ENCODE results near the gene ATOSB.

Gene ATOSB

DNA sequence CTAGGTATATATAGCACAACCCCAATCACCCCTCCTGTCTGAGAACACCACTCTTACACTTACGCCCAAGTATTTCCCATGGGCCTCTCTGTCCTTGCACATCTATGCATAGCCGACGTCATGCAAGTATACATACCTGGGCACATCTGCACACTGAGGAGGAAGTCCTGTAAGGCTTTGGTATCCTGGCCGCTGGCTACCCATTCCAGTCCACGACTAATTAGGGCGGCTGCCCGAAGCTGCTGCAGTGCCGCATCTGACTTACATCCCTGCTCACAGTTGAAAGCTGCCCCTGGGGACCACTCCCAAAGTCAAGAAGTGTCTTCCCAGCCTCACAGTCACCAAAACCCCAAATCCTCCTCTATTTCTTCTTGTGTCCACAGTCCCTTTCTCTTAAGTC, 40.9 kb downstream of the ATOSB start:
- no peak for DNase-seq (ENCODE audit: low spot score)
- in situ Hi-C loops (cut with MboI; ENCODE audit: low pct_unique_long_range_greater_than_20kb, low sequenced_read_pairs, unreplicated experiment), result no loop called here
- TF ChIP-seq, protein P1, sequence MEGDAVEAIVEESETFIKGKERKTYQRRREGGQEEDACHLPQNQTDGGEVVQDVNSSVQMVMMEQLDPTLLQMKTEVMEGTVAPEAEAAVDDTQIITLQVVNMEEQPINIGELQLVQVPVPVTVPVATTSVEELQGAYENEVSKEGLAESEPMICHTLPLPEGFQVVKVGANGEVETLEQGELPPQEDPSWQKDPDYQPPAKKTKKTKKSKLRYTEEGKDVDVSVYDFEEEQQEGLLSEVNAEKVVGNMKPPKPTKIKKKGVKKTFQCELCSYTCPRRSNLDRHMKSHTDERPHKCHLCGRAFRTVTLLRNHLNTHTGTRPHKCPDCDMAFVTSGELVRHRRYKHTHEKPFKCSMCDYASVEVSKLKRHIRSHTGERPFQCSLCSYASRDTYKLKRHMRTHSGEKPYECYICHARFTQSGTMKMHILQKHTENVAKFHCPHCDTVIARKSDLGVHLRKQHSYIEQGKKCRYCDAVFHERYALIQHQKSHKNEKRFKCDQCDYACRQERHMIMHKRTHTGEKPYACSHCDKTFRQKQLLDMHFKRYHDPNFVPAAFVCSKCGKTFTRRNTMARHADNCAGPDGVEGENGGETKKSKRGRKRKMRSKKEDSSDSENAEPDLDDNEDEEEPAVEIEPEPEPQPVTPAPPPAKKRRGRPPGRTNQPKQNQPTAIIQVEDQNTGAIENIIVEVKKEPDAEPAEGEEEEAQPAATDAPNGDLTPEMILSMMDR (IDR thresholded peaks at IDR 0.05; ENCODE audit: extremely low read depth, insufficient read depth, missing control alignments), result no peak

DNA sequence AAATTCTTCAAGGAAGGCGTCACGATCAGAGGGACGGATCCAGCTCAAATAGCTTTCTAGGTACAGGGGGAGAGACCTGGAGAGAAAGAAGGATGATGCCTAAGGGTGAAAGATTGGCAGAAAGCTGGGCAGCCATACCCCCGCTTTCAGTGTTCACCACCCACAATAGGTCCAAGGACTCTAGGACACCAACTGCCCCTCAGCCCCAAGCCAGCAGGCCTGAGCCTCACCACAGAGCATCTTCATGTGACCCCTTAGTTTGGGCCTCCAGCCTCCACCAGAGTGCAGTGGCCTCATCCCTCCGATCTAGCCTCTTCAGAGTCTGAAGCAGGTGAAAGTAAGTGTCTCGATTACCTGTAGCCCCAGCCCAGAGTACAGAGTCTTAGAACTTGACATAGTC, 41.5 kb downstream of the ATOSB start:
- in situ Hi-C loops (cut with MboI; ENCODE audit: low pct_unique_long_range_greater_than_20kb, low sequenced_read_pairs, unreplicated experiment), result no loop called here
- TF ChIP-seq, protein P1 (IDR thresholded peaks at IDR 0.05; ENCODE audit: extremely low read depth, insufficient read depth, missing control alignments), result no peak
- DNase-seq (ENCODE audit: low spot score), result no peak

DNA sequence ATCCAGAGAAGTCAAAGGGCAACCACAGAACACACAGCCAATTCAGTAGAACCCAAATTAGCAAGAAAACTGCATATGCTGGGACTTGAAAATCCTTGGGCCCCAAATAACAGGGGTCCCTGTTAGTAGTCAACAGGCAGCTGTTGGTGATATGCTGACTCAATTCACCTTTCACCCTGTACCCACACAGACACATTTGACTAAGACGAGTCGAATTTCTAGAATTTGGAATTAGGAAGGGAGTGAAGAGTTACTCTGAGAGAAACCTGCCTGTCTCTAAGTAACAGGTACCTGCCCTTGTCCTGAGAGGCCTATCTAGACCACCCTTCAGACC, 42.4 kb downstream of the ATOSB start:
- TF ChIP-seq, protein P1 (IDR thresholded peaks at IDR 0.05; ENCODE audit: extremely low read depth, insufficient read depth, missing control alignments), result no peak
- DNase-seq (ENCODE audit: low spot score), result no peak
- in situ Hi-C loops (cut with MboI; ENCODE audit: low pct_unique_long_range_greater_than_20kb, low sequenced_read_pairs, unreplicated experiment), result no loop called here

DNA sequence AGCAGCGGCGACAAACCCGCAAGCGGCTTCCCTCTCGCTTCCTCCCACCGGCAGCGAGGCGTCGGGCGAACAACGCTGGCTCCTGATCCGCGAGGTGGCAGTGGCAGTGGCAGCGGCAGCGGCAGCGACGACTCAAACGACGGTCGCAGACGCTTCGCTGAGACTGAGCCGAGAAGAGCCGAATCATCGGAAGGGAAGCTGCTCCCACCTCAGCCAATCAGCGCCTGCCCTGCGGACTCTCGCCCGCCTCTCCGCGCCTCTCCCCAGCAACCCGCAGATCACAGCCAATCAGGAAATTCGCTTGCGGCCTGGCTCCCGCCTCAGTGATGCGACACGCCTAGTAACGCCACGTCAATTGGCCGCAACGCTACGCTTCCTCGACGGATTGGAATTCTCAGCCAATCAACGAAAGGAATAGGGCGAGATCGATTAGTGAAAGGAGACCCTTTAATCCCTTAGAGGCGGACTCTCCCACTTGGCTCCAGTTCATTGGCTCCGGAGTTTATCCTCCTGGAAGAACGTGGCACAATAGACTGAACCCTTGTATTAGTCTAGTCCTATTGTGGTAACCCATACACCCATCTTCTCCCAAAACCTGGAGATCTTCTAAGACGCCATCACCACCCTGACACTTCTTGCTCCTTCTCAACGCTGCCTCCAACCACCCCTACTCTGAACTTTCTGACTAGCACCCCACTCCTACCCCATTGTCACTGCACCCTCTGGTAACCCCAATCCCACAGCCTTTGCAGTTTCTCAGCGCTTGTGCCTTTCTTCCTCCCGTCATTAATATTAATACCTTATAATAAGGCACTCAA, 43.0 kb downstream of the ATOSB start, which contains the start of gene VCP:
Gene VCP (minus strand): TSS at position 165 of the 818 bp plus-strand sequence. CDS start 272 bp downstream, outside the sequence.
- TF ChIP-seq, protein P1 (IDR thresholded peaks at IDR 0.05; ENCODE audit: extremely low read depth, insufficient read depth, missing control alignments), result peak; percentile 12
- in situ Hi-C loops (cut with MboI; ENCODE audit: low pct_unique_long_range_greater_than_20kb, low sequenced_read_pairs, unreplicated experiment), result no loop called here
- peak; percentile 99 for DNase-seq (ENCODE audit: low spot score)

DNA sequence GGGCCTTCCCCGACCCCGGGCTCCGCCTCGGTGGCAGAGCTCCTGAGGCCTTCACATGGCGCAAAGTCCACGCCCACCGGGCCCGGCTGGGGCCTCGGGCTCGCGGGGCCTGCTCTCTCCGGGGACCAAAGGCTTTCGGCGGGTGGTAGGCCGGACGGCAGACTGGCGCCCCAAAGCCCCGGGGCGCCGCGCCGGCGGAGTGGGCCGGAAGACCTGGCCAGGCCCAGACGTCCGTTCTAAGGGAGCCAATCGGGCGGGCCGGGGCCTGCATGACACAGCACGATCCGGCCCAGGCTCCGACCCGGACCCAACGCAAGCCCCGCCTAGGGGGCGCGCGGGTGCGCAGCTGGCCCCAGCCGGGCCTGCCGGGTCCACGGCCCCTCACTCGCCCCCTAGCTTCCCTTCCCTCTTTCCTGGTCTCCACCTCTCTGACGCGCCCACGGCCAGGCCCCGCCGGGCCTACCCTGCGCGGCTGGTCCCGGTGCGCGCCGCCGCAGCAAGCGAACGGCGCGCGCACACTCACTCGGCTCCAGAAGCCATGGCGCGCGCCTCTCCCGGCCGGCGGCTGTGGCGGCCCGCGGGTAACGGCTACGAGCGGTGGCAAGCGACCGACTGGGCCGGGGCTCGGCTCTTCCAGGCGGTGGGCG, 43.7 kb downstream of the ATOSB start:
- DNase-seq (ENCODE audit: low spot score), result peak; percentile 90
- in situ Hi-C loops (cut with MboI; ENCODE audit: low pct_unique_long_range_greater_than_20kb, low sequenced_read_pairs, unreplicated experiment), result no loop called here

More for the DNA sequence above, 43.7 kb downstream of the ATOSB start:
- TF ChIP-seq, protein P1 (IDR thresholded peaks at IDR 0.05; ENCODE audit: extremely low read depth, insufficient read depth, missing control alignments), result peak; percentile 52
